Smooth muscle cell of trachea (primary cell): ENCODE results near the gene MUC6. TPM values are rescaled to one million over a fixed set of nuclear protein-coding genes. Genes with fewer than 3 reads are reported as not detected.

Experiments used
- total RNA-seq: library from RNA; depleted of rRNA; stranded (reverse); fragments of >200 nt; gene quantifications from 2 replicates; pipeline ENCODE4 v1.2.1, GENCODE V29; 2014

Gene MUC6
- total RNA-seq: under 0.01 TPM in 1 of 2 replicates, not detected in the other

DNA sequence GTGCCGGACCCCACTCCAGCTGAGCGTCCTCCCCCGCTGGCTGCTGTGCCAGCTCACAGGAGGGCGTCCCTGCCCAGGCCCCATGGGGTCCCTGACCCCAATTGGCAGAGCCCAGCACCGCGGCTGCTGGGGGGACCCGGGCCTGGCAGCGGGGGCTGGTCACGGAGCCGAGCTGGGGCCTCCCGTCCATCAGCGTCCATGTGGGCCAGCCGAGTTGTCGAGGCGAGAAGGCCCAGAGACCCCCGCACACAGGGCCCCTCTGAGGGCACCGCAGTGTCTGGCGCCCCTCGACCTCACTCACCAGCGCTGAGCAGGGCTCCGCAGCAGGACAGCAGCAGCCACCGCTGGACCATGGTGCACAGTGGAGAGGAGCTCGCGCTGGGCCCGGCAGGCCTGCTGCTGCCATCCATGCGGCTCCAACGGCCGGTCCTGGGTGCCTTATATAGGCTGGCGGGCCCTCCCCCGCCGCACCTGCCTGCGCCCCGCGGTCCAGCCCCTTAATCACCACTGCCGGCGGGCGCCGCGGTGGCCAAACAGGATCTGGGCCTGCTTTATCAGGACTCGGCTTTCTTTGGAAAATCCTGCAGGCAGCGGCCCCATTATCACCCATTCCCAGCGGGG lies at the start of gene MUC6:
Gene MUC6, minus strand, starts transcription at position 416 of the 621 bp plus-strand sequence. Its CDS starts 63 bp downstream, at position 353.

DNA sequence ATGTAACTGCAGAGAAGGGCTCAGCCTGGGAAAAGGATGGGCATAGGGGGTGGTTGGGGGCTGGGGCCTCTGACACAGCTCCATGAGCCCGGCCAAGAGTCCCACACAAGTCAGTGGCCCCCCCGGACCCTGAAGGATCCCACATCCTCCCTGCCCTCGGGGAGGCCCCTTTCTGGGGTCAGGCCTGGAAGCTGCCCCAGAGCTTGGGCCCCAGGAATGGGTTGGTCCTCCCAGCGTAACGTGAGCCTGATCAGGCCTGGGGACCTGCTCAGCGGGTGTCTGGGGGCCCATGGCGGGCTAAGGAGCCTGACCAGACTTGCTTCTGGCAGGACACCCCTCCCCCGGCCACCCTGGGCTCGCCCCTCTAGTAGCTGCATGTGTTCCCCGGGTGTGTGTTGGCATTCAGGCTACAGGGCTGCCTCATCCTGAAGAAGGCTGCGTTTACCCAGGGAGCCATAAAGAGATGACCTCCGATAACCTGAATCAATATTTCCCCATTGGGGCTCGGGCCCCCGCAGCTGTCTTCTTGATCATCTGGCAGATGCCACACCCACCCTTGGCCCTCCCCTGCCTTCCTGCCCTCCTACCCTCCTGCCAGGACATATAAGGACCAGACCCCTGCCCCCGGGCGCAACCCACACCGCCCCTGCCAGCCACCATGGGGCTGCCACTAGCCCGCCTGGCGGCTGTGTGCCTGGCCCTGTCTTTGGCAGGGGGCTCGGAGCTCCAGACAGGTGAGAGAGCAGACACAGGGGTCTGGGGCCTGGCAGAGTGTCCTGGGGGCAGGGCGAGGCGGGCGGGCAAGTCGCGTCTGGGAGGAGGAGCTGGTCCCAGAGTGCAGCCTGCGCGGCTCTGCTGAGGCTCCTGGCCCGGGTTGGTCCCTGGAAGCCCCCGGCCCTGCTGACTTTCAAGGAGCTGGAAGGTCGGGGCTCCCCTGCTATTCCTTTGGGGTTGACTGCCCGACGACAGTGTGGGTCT lies 38.0 kb upstream of the MUC6 start, which contains the start of gene MUC2:
Gene MUC2, plus strand, starts transcription at position 631 of the 978 bp plus-strand sequence.

Other genes with a start within 250 kb of the MUC6 start
- 2.2 and 2.8 TPM in 2 replicates for gene CEND1, start 246.6 kb downstream of the MUC6 start, total RNA-seq
- gene SLC25A22, start 238.4 kb downstream of the MUC6 start, total RNA-seq: 16.0 and 33.7 TPM in 2 replicates
- 11.2 and 26.1 TPM in 2 replicates for gene PIDD1, start 231.5 kb downstream of the MUC6 start, total RNA-seq
- 271 and 337 TPM in 2 replicates for gene RPLP2, start 226.8 kb downstream of the MUC6 start, total RNA-seq
- gene PNPLA2, start 217.8 kb downstream of the MUC6 start, total RNA-seq: 25.7 and 47.6 TPM in 2 replicates
- 1.5 and 1.7 TPM in 2 replicates for gene CRACR2B, start 208.8 kb downstream of the MUC6 start, total RNA-seq
- gene CD151, start 203.8 kb downstream of the MUC6 start, total RNA-seq: 440 and 727 TPM in 2 replicates
- 96.4 and 291 TPM in 2 replicates for gene POLR2L, start 194.2 kb downstream of the MUC6 start, total RNA-seq
- gene TSPAN4, start 193.9 kb downstream of the MUC6 start, total RNA-seq: 207 and 235 TPM in 2 replicates
- 67.3 and 102 TPM in 2 replicates for gene CHID1, start 125.9 kb downstream of the MUC6 start, total RNA-seq
- 38.3 and 45.8 TPM in 2 replicates for gene AP2A2, start 110.8 kb downstream of the MUC6 start, total RNA-seq
- gene MUC2, start 38.2 kb upstream of the MUC6 start, total RNA-seq: not detected in 2 replicates
- gene MUC5AC, start 121.2 kb upstream of the MUC6 start, total RNA-seq: not detected in 2 replicates
- gene MUC5B, start 186.3 kb upstream of the MUC6 start, total RNA-seq: not detected in 2 replicates